ENCODE results near the gene PGP.
"Not testable (repeated sequence)": the region's sequence is repeated elsewhere in the genome, so short reads cannot be mapped to it uniquely, and the experiment has no call there.

The PGP gene, protein sequence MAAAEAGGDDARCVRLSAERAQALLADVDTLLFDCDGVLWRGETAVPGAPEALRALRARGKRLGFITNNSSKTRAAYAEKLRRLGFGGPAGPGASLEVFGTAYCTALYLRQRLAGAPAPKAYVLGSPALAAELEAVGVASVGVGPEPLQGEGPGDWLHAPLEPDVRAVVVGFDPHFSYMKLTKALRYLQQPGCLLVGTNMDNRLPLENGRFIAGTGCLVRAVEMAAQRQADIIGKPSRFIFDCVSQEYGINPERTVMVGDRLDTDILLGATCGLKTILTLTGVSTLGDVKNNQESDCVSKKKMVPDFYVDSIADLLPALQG
- total RNA-seq = 48.0 to 53.8 reads per million in 2 donors

DNA sequence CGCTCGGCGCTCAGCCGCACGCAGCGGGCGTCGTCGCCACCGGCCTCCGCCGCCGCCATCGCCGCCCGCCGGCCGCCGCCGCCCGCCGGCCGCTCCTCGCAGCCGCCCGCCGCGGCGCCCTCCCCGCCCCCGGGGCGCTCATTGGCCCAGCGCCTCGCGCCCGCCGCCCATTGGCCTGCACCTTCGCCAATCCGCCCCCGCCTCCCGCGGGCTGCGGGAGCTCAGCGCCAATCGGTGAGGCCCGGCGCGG is at the start of gene PGP:
Gene PGP (minus strand): TSS at position 122 of the 250 bp plus-strand sequence. CDS start 63 bp downstream, at position 59.
- peak; percentile 98 for DNase-seq

DNA sequence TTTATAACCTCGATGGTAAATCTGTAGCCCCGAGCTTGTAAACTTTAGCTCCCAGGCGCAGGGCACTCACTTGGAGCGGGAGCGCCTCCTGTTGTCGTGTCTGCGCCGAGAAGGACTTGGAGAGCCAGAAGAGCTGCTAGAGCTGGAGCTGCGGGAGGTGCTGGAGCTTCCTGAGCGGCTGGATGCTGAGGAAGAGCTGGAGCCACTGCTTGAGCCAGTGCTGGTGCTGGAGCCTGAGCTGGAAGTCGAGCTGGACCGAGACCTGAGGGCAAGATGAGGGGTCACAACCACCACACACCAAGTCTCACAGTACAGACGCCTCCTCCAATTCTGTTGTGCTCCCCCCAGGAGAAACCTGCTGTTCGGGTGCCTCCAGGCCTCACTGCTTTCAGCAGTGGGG is 48.4 kb upstream of the PGP start:
- not testable (repeated sequence) for DNase-seq

DNA sequence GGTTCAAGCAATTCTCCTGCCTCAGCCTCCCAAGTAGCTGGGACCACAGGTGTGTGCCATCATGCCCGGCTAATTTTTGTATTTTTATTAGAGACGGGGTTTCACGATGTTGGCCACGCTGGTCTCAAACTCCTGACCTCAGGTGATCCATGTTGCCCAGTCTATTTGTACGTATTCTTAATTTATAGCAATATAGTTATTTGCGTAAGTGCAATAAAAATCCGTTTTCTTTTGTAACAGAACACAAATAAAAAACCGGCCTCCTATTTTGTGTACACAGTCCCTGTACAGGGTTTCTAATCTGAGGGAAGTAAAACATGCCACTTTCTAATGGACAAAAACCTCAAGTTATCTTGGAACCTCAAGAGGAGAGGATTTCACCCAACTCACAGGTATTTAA is 45.6 kb upstream of the PGP start:
- no peak for DNase-seq

DNA sequence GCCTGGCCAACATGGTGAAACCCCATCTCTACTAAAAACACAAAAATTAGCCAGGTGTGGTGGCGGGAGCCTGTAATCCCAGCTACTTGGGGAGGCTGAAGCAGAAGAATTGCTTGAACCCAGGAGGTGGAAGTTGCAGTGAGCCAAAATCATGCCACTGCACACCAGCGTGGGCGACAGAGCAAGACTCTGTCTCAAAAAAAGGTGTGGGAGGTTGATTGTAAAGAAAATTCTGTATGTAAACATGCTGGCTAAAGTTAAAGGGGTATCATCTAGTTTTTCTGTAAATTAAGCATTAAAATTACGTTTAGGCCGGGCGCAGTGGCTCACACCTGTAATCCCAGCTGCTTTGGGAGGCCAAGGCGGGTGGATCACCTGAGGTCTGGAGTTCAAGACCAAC is 43.9 kb upstream of the PGP start:
- DNase-seq = not testable (repeated sequence)

DNA sequence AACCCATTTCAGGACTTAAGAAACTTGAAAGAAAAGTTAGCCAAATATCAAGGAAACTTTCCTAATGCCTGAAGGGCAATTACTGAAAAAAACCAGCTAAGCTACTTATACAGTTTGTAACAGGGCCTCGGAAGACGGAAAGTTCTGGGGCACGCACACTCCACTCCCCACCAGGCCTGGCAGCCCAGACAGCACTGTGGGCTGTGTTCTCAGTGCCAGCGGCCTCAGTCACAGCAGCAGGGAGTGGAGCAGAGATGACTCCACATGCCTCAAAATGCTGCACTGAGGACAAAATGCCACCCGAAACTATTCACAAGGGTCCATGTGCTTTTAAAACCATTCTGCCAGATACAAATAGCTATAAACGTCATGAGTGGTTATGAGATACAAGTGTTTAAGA is 43.1 kb upstream of the PGP start:
- DNase-seq = no peak

DNA sequence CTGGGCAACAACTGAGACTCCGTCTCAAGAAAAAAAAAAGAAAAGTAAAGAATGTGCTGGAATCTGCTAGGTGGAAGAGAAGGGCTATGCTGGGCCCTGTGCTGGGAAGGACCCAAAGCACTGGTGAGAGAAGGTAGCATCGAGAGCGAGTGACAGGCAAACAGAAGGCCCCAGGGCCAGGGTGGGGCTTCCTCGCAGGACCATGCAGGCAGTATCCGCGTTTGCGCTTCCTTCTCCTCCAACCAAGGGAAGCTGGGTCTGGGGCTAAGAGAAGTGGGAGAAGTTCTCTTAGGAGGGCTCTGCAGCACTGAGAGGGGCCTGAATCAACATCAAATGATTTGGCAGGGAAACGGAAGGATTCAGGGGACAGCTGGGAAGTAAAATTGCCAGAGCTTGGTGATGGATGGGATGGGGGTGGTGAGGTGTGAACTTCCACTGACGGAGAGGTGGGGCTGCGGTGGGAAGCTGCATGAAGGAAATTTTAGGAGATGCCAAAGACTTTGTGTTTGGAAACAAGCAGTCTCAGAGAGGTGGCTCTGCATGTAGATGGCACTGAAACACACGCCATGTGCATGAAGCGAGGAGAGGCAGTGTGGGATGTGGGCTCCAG is 42.0 kb upstream of the PGP start:
- no peak for DNase-seq

DNA sequence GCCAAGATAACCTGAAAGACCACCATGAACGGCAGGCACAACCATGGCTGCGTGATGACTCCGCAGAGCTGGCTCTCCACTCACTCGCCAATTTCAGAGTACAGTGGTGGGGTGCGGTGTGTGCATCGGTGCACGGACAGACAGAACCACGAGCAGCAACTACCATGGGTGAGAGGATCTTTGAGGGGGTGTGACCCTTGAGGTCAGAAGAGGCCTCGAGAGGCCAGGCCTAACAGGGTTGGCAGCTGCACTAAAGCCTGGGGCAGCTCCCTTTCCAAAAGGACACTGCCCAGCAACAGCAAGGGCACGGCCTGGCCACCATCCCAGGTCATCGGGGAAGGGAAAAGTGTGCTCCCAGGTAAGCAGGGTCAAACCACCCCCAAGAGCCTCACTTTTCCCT is 38.7 kb upstream of the PGP start:
- DNase-seq = no peak

DNA sequence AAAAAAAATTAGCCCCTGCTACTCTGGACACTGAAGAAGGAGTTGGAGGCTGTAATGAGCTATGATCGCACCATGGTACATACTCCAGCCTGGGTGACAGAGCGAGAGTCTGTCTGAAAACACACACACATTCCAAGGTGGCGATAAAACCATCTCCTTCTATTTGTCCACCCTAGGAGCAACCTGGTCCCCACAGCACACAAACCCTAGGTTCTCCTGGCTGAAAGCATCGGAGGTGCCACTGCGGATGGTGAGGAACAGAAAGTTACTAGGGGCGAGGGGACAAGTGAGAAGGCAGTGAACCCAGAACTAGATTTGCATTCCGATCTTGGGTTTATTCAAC is 38.1 kb upstream of the PGP start:
- no peak for DNase-seq

DNA sequence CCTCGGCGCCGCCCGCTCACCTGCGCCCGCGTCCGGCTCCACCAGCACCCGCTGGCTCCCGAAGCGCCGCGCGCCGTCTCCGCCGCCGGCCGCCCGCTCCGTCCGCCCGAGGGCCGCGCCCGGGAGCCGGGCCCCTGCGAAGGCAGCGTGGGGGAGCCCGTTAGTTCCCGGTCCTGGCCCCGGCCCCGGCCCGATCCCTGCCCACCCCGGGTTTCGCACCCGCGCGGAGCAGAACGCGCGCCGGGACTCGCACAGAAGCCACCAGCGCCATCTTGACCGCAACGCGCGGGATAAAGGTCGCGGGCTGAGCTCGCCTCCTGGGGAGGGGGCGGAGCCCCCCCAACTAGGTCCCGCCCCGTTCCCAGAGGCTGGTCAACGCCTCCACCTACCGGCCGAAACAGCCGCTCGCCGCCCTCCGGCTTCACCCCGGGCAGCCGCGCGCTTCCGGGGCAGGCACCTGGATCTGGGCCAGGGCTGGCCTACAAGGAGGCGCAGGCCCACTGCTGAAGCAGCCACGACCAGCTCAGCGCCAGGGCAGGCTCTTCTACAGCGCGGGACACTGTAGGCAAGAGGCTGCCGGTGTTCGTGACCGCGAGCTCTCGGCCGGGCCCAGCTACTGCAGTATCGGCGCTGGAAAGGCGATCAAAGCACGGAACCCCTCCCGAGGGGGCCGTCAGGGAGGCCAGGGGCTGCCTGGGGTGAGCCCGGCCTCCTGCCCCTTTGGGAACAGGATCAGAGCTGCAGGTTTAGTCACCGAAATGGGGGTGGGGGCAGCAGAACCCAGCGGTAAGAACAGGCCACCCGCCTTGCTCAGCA is 36.9 kb upstream of the PGP start, which contains the start of gene ECI1:
Gene ECI1 (minus strand): TSS at position 292 of the 816 bp plus-strand sequence. CDS start 21 bp downstream, at position 271.
- peak; percentile 69 for DNase-seq

DNA sequence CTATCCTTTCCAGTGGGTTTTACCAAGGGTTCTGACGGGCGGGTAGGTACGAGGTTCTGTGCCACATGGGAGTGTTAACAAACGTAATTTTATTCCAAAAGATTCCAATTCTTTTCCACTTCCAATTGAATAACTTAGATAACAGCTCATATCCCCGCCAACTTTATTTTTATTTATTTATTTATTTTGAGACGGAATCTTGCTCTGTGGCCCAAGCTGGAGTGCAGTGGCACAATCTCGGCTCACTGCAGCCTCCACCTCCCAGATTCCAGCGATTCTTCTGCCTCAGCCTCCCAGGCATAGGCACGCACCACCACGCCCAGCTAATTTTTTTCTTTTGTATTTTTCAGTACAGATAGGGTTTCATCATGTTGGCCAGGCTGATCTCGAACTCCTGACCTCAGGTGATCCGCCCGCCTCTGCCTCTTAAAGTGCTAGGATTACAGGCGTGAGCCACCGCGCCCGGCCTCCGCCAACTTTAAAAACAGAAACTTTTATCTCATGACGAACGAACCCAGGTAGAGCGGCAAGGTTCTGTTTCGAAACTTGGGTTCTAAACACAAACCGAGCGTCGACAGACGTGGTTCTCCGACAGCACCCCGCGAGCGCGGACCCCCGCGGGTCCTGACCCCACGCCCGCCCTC is 36.1 kb upstream of the PGP start:
- no peak for DNase-seq

DNA sequence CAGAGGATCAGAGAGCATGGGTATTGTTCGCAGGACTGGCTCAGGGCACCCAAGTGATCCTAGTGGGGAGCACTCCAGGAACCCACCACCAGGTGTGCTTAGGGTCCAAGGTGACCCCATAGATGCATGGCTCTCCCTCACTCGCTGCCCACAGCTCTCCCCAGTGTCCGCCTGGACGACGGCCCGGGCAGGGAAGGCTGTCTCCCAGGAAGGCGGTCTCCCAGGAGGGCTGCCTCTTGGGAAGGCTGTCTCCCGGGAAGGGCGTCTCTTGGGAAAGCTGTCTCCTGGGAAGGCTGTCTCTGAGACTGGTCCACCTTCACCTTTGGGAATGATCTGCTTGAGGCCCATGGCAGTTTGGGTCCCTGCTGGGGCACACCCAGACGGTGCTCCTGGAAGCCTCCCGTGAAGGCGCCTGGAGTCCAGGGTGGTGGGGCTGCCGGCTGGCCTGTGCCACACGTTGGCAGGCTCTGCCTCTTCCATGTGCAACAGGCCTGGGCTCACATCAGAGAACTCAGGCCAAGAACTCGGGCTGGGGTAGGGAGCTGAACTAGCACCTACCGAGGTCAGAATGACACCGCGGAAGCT is 31.8 kb upstream of the PGP start:
- no peak for DNase-seq

DNA sequence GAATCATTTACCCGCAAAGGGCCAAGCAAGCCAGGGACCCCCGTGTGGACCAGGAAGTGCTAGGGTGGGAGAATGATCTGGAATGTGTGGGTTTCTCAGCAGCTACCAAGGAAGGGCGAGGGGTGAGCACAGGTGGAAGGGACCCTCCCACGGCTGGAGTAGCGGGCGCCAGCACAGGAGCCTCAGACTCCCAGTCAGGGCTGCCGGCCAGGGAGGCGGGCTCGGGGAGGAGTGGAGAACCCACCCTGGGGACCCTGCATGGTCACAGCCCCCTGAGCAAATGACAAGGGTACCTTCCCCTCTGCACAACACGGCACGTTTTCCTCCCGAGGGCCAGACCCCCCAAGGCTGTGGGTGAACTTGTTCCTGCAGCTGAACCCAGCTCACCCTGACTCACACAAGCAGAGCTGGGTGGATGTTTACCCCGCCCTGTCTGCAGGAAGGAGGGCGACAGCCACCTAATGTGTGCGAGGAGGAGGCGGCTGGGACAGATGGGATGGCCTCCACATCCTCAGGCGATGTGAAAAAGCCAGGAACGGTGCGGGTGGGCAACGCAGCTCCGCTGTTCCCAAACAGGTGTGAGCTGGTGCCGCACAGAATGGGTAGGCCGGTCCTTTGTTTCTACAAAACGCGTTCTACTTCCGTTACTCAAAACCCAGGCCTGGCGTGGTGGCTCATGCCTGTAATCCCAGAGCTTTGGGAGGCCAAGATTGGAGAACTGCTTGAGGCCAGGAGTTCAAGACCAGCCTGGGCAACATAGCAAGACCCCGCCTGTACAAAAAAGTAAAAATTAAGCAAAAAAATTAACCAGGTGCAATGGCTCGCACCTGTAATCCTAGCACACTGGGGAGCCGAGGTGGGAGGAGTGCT is 30.5 kb upstream of the PGP start:
- DNase-seq = no peak

DNA sequence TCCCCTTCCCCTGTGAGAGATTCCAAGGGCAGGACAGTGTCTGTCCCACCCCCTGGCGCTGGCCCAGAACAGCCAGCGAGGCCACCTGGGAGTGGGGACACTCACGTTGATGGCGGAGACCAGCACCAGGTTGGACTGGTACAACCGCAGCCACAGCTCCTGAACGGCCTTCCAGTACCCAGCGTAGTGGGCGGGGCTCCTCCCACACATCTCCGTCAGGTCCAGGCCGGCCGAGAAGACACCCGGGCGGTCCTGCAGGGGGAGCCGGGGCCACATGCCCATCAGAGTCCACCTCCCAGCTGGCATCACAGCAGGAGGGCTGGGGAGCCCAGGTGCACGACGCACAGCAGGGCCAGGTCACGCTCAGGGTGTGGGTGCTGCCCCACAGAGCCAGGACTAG is 29.7 kb upstream of the PGP start:
- DNase-seq = no peak

DNA sequence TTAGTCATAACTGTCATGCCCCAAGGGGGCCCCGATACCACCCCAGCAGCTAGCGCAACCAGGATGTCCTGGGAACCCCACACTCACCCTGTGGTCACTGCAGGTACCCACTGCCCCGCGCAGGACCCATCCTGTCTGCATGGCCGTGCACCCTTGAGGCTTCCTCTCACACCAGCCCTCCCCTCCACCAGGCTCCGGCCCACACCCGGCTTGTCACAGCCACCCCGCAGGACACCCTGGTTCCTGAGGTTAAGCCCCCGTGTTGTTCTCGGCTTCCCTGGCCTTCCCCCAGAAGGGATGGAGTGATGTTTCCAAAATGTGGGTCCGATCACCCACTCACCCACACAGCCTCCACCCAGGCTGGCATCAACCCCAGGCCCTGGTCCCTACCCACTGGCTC is 29.1 kb upstream of the PGP start:
- no peak for DNase-seq

DNA sequence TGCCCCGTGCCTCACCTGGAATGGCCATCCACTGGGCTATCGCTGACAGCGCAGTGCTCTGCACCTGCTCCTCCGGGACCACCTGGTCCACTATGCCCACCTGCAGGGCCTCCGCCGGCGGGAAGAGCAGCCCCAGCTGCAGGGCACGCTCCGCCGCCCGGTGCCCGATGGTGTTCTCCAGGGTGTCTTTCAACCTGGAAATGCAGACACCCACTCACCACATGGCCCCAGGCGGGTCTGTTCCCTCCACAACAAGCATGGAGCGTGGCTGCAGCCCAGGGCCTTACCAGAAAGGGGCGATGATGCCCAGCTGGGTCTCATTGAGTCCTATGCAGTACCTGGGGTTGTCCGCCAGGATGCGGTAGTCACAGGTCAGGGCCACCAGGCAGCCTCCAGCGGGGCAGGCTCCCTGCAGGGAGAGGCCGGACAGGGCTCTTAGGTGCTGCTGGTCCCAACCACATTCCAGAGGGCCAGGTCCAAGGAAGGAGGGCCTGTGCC is 28.4 kb upstream of the PGP start:
- DNase-seq = no peak

DNA sequence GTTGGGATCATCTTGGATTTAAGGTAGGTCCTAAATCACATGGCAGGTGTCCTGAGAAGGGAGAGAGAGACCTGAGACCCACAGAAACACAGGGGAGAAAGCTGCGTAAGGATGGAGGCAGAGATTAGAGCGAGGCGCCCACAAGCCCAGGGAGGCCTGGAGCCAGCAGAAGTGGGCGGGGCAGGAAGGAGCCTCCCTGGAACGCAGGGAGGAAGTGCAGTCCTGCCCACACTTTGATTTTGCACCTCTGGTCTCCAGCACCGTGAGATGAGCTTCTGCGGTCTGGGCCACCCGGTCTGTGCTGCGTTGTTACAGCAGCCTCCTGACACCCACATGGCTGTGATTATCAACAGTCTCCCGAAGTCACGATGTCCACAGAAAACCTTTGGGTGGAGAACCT is 28.0 kb upstream of the PGP start:
- DNase-seq = no peak

DNA sequence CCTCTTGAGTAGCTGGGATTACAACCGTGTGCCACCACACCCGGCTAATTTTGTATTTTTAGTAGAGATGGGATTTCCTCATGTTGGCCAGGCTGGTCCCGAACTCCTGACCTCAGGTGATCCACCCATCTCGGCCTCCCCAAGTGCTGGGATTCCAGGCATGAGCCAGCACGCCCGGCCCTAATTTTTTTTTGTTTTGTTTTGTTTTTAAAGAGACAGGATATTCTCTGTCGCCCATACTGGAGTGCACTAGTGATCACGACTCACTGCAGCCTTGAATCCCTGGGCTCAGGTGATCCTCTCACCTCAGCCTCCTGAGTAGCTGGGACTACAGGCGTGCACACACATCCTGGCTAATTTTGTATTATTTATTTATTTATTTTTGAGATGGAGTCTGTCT is 25.7 kb upstream of the PGP start:
- DNase-seq = not testable (repeated sequence)

DNA sequence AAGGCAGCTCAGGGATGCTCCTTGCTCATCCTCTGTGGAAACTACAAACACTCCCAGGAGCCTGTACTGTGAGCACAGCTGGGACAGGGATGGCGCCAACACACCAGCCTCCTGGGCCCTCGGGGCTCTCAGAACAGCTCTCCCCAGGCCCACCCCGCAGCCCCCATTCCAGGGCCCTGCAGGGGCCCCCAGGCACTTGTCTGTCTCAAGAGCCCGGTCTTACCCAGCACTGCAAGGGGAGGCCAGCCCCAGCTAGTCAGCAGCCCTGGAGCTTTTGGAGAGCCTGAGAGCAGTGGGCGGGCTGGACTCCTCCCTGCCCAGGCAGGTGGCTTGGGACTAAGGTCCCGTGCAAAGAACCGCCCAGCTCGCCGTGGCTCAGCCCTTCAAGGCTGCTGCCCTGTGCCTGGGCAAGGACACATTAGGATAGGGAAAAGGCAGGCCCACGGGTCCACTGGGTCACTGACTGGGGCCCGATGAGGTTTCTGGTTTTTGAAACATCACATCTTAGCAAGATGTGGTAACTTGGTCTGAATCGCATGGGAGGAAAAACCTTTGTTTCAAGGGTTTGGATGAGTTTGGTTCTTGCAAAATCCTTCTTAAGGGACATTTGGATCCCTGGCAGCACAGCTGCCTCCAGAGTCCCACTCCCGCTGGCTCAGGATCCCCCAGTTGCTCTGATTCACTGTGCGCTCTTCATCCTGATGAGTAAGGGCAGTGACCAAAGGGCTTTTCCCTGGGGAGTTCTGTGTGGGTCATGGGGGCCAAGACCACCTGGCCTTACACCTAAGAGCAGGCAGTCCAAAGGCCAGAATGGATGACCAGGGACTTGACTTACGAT is 24.4 kb upstream of the PGP start:
- no peak for DNase-seq

DNA sequence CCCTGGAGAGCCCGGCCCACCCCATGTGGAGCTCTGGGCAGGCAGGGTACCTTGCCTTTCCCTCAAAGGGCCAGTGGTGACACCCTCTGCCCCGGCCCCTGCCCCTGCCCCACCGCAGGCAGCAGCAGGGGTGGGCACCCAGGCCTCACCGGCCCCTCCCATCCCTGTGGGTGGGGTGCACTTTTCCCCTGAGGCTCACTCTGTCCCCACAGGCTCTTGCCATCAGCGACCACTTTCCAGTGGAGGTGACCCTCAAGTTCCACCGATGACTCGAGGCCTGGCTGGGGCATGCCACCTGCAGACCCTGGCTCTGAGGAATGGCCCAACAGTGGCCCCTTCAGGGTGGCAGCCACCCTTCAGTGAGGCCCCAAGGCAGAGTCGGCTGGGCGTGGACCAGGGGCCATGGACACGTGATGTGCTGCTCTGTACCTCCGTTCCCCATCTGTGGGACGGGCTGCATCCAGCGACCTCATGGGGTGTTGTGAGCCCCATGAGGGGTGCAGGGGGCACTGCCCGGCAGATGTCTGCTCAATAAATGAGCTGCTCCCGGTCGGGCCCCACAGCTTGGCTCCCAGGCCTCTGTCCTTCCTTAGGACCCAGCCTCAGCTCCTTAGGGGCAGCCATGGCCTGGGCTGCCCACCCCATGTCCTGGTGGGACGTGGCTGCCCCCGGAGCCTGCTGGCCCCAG is 23.7 kb upstream of the PGP start:
- DNase-seq = no peak

DNA sequence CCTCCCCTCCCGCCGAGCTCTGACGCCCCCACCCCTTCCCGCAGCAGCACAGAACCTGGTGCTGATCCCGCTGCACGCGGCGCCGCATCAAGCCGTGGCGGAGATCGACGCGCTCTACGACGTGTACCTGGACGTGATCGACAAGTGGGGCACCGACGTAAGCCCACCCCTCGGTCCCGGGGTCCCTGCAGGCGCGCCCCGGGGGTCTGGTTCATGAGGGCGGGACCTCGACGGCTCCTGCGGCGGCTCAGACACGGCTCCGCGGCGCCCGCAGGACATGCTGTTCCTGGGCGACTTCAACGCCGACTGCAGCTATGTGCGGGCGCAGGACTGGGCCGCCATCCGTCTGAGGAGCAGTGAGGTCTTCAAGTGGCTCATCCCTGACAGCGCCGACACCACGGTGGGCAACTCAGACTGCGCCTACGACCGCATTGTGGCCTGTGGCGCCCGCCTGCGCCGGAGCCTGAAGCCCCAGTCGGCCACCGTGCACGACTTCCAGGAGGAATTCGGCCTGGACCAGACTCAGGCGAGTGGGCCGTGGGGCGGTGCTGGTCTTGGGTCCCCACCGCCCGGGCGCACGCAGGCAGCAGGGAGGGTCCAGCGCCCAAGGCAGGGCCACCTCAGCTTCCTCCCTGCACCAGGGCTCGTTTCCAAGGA is 23.0 kb upstream of the PGP start:
- DNase-seq = no peak
